GM21619 (cell line): ENCODE measurements around the gene DPYSL3.

Experiments used
- ATAC-seq: cut with Tn5 transposase; IDR thresholded peaks from one replicate; pipeline ENCODE4 v1.9.1; 2021; ENCODE audit not compliant: unreplicated experiment

The DPYSL3 gene

DNA sequence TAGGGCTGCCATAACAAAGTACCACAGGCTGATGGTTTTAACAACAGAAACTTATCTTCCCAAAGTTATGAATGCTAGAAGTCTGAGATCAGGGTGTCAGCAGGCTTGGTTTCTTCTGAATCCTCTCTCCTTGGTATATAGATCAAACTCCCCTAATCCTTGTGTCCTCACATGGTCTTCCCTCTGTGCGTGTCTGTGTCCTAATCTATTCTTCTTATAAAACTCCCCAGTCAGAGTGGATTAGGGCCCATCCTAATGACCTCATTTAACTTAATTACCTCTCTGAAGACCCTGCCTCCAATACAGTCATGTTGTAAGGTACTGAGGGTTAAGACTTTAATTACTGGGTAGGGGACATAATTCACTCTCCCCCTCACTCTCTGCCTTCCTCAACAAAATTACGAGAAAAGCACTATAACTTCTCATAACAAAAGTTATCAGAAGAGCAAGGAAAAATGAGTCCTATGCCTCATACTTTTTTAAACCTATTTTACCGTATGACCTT is 68.6 kb downstream of the DPYSL3 start:
- no peak for ATAC-seq

GRCh38 chr5:147439254-147439653 is 70.6 kb downstream of the DPYSL3 start:
- no peak for ATAC-seq

DNA sequence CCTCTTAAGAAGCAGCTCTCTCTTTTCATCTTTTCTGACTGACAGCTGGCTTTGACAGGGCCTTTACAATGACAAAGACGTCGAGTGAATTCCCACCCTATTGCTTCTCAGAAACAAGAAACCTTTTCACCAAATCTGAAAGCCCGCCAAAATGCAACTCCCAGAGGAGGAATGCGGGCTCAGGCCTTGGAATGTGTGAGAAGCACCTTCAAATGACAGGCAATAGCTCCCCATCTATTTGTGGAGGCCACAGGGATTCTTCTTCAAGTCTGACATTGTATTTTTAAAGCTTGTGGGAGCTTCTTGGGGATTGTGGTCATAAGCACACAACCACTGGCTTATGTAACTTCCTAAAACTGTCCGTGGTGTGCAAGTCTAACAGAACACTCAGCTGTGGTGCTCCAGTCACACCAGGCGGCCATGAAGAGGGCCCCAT is 72.7 kb downstream of the DPYSL3 start:
- no peak for ATAC-seq

DNA sequence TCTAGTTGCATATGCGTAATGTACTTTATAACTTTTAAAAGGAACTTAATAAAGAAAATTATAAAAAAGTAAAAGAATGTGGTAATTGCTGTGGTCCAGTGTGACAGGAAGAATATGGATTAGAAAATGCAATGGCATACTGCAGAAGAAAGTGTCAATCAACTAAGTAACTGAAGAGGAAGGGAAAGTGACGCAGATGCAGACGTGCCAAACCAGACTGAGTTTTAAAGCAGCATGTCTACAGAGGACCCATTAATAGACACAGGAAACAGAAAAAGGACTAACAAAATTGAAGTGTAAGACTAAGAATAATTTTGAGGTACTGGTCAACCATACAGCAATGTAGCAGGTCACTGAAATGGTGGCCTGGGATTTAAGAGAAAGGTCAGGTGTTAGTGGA is 73.3 kb downstream of the DPYSL3 start:
- no peak for ATAC-seq

DNA sequence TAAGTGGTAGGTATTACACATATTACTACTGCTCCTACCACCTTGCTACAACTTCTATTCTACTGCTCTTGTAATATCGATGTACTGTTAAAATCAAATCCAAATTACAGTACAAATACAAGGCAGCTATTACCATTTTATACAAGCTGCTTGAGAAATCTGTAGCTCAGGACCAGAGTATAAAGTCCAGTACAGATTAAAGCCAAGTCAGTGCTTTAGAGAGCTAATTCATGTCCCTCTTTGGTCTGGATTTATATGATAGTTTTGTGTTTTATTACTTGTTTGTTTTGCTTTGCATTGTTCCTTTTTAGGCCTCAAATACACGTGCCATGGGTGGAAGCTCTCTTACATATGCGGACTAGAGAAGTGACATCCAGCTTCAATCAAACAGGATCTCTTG is 75.8 kb downstream of the DPYSL3 start:
- no peak for ATAC-seq

DNA sequence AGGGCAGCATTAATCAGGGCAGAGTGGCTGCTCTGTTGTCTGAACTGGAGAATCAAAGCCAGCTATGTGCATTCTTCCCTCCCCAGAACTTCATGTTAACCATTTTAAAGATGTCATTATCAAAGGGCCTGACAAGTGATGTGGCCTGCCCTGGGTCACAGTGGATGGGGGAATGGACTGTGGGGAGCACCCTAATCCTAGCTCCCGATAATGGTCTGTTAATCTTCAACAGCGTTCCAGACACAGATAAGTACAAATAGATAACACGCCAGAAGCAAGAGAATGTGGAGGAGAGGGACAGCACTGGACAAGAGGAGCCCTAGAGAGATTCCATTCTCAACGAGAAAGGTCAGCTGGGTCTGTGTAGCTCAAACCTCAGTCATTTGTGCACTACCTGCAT is 77.5 kb downstream of the DPYSL3 start:
- ATAC-seq = no peak

DNA sequence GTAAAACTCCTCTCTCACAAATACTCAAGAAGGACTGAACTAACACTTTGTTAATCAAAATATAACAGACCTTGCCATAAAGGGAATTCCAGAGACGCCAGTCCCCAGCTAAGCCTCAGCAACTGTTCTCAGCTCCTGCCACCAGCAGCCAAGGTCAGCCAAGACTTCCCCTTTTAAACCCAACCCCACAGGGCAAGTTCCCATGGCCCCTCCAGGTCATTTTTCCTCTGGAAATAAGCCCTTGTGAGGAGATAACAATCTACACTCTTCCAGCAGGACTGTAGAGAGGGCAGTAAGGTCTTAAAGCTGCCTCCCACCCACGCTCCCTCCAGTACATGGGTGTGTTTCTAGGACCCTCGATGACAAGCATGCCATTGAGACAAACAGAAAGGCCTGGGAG is 78.3 kb downstream of the DPYSL3 start:
- ATAC-seq = no peak

- no peak for ATAC-seq
Measured at GRCh38 chr5:147430628-147431027, 79.2 kb downstream of the DPYSL3 start.

- ATAC-seq = no peak
Measured at GRCh38 chr5:147427521-147428401, 82.1 kb downstream of the DPYSL3 start.

DNA sequence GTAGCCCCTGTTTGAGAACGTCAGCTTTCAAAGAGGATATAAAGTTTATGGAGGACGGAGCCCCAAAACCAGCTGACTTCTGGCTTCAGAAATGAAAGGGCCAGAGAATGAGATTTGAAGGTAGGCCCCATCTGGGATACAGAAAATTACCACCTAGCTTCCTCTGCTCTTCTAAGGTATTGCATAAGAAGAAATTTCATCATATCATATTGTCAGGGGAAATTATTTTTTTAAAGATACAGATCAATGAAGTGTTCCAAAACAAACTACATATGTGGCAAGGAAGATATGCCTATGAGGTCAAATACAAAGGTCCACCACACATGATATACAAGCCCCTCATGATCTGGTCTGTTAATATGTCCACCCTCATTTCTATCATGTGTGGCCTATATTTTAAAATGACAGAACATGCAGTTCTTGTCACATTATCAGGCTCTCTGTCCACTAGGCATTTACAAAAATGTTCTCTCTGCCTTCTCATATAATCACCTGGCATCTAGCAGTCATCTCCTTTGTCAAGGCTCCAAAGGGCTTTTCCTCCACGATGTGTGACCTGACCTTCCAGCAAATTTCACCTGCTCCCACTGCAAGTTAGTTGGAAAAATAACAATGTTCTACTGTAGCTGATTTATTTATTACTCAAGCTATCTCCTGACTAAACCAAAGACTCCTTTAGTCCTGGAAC is 83.1 kb downstream of the DPYSL3 start:
- no peak for ATAC-seq

DNA sequence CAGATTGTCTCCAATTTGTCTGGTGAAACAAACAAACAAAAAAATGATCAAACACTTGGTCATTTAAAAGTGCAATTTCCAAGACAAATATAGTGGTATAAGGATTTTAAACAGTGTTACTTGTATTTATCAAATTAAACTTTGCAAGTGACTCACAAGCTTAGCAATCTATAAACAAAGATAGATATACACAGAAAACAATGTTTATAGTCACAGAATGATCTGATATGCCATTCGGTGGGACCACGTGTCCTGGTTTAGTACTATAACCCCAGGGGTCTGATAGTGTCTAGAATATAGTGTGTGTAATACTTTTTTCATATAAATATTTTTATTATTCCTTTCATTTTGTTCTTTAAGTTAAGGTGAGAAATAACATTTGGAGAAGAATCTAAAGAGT is 91.3 kb downstream of the DPYSL3 start:
- ATAC-seq = no peak

DNA sequence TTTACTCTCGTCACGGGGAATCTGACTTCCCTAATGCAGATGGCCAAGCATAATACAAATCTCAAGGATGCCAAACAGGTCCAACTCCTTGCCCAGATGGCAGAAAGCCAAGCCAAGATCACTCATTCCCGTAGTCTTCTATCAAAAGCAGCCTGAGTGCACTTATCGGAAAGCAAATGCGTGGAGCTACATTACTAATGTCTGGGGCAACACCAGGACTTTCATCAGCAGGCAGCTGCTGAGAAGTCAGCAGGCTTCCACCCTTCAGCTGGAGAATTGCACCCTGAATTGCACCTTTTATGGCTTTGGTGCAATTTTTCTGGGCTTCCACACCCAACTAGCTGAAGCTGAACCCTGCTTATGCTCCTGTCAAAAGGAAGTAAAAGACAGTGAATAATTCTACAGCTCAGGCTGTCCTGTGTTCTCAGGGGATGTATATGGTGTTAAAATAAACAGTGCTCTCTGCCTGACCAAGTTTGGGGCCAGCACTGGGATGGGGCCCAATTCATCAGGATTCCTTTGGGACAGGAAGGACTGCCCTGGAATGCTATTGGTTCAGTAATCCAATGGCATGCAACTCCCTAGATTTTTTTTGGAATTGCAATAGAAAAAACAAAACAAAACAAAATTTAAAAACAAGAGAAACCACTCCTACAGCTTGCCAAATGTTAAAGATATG is 92.6 kb downstream of the DPYSL3 start:
- no peak for ATAC-seq

- ATAC-seq = no peak
Measured at GRCh38 chr5:147415651-147416050, 94.2 kb downstream of the DPYSL3 start.

DNA sequence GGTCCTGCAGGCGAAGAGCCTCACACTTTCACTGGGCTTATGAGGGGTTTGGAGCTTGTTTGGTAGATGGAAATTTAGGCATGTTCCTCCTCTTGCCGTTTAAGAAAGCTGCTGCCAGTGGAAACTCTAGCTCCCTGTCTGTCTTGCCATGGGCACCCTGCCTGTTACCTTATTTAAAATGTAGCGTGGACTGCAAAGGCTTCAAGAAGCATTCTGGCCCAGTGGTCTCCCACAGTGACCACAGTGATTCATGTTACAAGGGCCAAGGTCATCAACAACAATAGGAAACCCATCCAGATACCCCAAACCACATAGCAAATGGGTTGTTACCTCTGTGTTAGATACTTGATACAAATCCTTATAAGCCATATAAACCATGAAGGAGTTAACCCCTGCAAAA is 96.6 kb downstream of the DPYSL3 start:
- no peak for ATAC-seq

GRCh38 chr5:147412561-147412960 is 97.3 kb downstream of the DPYSL3 start:
- no peak for ATAC-seq

DNA sequence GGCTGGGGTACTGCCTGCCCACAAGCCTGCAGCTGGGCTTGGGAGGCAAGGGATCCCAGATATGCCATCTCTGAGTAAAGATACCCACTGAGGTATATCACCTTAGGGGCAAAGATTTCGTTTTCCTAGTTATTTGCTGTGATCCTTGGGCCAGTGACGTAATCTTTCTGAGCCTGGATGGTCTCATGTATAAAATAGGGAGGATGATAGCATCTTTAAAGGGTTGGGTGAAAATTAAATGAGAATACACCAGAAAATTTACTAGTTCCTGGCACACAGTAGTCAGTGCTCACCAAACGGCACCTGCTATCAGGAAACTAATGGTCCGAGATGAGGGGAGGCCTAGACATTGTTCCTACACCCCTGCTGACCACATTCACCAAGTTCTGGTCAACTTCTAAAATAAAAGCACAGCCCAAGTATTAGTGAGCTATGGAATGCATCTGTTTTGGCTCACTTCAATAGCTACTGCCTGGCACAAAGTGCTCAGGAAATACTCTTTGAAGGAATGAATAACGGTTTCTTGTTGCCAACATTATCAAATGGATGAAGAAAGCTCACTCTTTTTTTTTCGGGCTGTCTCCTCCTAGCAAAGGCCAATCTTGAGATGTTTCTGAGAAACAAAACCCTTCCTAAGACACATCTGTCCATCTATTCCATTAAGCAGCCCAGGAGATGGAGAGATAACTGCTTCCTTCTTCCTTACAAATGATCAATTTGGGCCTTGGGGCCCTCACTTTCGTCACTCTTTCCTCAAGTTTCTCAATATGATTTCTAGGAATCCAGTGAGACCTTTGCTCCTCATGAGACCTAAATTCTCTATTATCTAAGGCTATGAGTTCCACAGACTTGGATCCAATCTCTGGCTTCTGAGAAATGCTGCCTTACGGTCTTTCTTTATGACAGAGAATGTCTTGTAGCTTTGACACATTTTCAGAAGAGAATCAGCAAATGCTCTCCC is 98.2 kb downstream of the DPYSL3 start:
- no peak for ATAC-seq

DNA sequence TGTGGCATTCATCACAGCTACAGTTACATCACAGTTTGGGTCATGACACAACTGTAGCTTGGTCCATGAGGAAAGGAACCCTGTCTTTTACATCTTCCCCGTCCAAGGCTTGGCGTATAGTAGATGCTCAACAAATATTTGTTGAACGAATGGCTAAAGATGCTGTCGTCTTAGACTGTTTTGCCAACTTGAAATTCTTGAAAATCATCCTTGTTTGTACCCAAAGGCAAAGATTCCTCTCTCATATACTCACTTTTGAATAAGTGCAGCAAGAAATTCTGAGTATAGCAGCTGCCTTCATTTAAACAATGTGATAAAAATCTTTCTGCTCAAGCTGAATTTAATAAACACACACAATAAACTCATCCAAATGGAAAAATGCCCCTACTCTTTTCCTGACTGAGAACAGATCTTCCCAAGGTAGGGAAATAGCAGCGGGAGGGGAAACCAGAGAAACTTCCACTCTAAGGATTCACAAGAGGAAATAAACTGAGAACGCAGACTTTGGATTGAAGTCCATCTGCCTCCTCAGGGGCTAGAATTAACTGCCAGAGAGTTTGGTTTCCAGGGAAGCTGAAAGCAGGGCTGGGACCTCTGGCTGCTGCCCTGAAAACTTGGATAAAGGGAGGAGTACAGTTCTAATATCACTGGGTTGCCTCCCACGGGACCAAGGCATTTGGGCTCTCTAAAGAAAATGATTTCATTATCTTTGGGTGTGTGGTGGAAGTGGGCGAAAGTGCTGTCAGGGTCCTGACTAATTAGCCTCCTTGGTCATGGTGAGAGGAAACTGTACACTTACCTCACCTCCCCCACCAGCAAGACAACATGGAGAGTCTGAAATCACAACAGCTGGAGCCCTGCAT is 99.1 kb downstream of the DPYSL3 start:
- ATAC-seq = no peak

GRCh38 chr5:147408980-147409379 is 100.9 kb downstream of the DPYSL3 start:
- ATAC-seq = no peak

DNA sequence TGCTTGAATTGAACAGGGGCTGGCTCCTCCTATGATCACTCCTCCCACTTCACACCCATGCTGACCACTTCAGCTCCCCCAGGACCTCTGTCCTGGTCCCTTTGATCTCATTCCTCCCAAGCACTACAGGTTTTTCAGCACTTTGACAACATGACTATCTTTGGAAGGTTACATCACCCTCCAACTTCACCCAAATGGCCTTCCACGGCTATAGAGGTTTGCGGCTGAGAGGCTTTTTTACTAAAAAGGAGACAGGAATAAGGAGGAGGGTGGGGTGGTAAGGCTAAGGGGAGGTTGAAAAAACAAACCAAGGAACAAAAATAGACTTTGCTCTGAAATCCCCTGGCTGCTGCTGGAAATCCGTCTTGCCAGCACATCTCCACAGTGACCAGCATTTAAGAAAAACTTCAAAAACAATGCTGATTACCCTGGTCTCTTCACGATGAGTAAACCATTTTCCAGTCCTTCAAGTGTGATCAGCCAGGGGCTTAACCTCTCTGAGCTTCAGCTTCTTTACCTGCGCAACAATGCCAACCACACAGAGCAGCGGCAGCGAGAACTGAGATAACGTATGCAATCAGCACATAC is 102.7 kb downstream of the DPYSL3 start:
- no peak for ATAC-seq
